Ovary (tissue), 9 donors: Measurements from ENCODE around the gene CRADD. TPM values are rescaled to one million over a fixed set of nuclear protein-coding genes. Genes with fewer than 3 reads are reported as not detected.

Experiments used
- DNase-seq, 5 donors: peaks; one replicate each; pipeline ENCODE4 v3.0.0-alpha.2; 2019 to 2020
- H3K27ac ChIP-seq, 2 donors: fragments of 200-600 bp; one replicate each; pipeline versions ENCODE4 v1.5.1 to v1.8.0; 2019 to 2022
- H3K27me3 ChIP-seq: fragments of 200-600 bp; one replicate; pipeline ENCODE4 v1.8.0; 2022
- H3K36me3 ChIP-seq: fragments of 200-600 bp; sonication (generic); one replicate; pipeline ENCODE4 v1.5.1; 2019
- H3K4me1 ChIP-seq: one replicate; pipeline ENCODE4 v1.8.1; 2013; ENCODE audit warnings: mild to moderate bottlenecking, moderate library complexity; ENCODE audit not compliant: insufficient read depth
- H3K4me3 ChIP-seq: fragments of 200-600 bp; sonication (generic); one replicate; pipeline ENCODE4 v1.5.1; 2017
- H3K9me3 ChIP-seq, 2 donors: fragments of 200-600 bp in 1 of 2; sonication (generic) in 1 of 2; one replicate each; pipeline versions ENCODE4 v1.5.1 to v1.8.1; 2013 to 2019; ENCODE audit warnings: mild to moderate bottlenecking in 1 of 2, moderate library complexity in 1 of 2
- EP300 ChIP-seq: sonication (generic); formaldehyde crosslinking; IDR thresholded peaks from one replicate; pipeline ENCODE4 v1.6.1; 2017; ENCODE audit warnings: antibody characterized with exemption
- POLR2A ChIP-seq: fragments of 450-650 bp; IDR thresholded peaks from one replicate; pipeline ENCODE4 v1.6.1; 2017; ENCODE audit warnings: antibody characterized with exemption, mild to moderate bottlenecking, moderate library complexity
- WGBS, 3 donors: extraction: QIAGEN DNeasy Blood & Tissue Kit in 1 of 3; methylation state at CpG; one replicate each; pipeline versions ENCODE4 v1.1.5 to v1.1.7; 2013 to 2017; 5-methylcytosine and 5-hydroxymethylcytosine counted together
- intact Hi-C, 4 donors: fragments of 100-400 bp; cut with DNase I; formaldehyde crosslinking; loops; one replicate each; pipeline versions ENCODE4 v1.11.0 to v1.15.1; 2022 to 2023
- polyA plus RNA-seq, 2 donors: library from polyadenylated mRNA; stranded (reverse); fragments of 200-250 nt in 1 of 2; fragments of 350-450 nt in 1 of 2; fragmentation: Illumina TruSeq in 1 of 2; extraction: RNeasy Lipid Tissue Mini Kit (QIAGEN cat#74804) in 1 of 2; gene quantifications; one replicate each; pipeline ENCODE4 v1.2.3, GENCODE V29; 2013 to 2014
- total RNA-seq, 7 donors: library from RNA; depleted of rRNA in 2 of 7; stranded (reverse); fragments of >200 nt in 2 of 7; fragmentation: NEBNext Ultra II Directional in 3 of 7; extraction: Animal tissue kit (Norgen Biotek cat#: 25700) in 3 of 7; gene quantifications; one replicate each; pipeline versions ENCODE4 v1.1.0 to v1.2.4, GENCODE V29; 2016 to 2023
- TF ChIP-seq, protein P1 (sequence below), 3 donors: fragments of 450-650 bp in 2 of 3; fragments of 200-600 bp in 1 of 3; IDR thresholded peaks; one replicate each; pipeline versions ENCODE4 v1.5.1 to v1.8.0; 2016 to 2022; ENCODE audit warnings: antibody characterized with exemption in 3 of 3, mild to moderate bottlenecking in 1 of 3
- donor health status: DM: no; HTN: no; CAD: no; lungs with moderate emphysema.
- donor health status: DM: no; HTN: no; CAD: no.
- donor health status: Bipolar disorder and iron deficiency.
- donor health status: DM: yes; HTN: yes; CAD: no.
- donor health status: DM: no; HTN: no; CAD: no.
- donor health status: DM: yes; HTN: yes; CAD: no.

CRADD gene
- total and polyA plus RNA-seq, 9 donors, result 11.4 to 67.8 (median 16.9) TPM

DNA sequence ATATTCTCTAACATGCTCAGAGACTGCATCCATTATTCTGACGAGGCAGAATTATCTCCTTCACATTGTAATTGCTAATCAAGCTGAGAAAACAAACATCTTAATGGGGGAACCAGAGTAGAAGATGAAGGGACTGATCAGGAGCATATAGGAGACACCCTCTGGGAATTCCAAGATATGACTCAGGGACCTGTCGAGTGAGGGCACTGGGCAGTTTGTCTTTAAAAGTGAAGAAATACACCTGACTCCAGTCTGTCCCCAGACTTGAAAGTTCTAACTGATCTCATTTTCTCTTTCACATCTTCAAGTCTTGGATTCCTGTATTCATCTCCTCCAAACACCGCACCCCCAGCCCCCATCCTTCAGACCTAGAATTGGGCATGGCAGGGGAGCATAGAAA, 244.3 kb downstream of the CRADD start:
- 72 to 85% (median 77%) methylated on average over 3 of the region's 3 CpGs for WGBS, 3 donors
- intact Hi-C loops, result no loop called here
- Histone ChIP-seq H3K4me1 (no peaks in the 10 kb centered on the region), H3K9me3 (no peaks in the 10 kb centered on the region), H3K36me3 (no peaks in the 10 kb centered on the region), H3K27ac (no peak overlapping the region), H3K27me3 (no peaks in the 10 kb centered on the region), H3K4me3 (no peak overlapping the region)
- DNase-seq, result no peak
- TF ChIP-seq, protein P1, sequence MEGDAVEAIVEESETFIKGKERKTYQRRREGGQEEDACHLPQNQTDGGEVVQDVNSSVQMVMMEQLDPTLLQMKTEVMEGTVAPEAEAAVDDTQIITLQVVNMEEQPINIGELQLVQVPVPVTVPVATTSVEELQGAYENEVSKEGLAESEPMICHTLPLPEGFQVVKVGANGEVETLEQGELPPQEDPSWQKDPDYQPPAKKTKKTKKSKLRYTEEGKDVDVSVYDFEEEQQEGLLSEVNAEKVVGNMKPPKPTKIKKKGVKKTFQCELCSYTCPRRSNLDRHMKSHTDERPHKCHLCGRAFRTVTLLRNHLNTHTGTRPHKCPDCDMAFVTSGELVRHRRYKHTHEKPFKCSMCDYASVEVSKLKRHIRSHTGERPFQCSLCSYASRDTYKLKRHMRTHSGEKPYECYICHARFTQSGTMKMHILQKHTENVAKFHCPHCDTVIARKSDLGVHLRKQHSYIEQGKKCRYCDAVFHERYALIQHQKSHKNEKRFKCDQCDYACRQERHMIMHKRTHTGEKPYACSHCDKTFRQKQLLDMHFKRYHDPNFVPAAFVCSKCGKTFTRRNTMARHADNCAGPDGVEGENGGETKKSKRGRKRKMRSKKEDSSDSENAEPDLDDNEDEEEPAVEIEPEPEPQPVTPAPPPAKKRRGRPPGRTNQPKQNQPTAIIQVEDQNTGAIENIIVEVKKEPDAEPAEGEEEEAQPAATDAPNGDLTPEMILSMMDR (IDR thresholded peaks at IDR 0.05), result no peak
- TF ChIP-seq POLR2A, result no peak

DNA sequence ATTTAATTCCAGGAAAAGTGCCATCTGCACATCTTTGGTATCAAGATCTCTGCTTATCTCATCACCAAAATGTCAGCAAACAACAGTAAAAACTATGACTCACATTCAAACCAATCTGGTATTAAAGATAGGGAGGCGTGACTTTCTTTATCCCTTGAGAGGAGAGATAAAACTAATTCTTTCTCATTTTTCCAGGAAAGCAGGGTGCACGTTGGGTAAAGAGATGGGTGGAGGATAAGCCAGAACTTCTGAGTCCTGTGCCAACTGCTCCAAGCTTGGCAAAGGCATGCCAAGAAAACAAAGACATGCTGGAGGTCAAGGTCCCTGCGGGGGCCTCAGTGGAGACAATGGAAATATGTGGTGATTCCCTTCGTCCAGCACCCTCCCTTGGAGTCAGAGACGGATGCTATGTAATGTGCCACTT, 245.4 kb downstream of the CRADD start:
- no peak overlapping the region for H3K27ac ChIP-seq
- intact Hi-C loops, result no loop called here
- H3K27me3 ChIP-seq, result no peaks in the 10 kb centered on the region
- H3K36me3 ChIP-seq, result no peaks in the 10 kb centered on the region
- no peaks in the 10 kb centered on the region for H3K4me1 ChIP-seq
- 60 to 67% (median 62%) methylated on average over 5 of the region's 5 CpGs for WGBS, 3 donors
- TF ChIP-seq POLR2A, result no peak
- TF ChIP-seq EP300, result no peak
- TF ChIP-seq, protein P1 (IDR thresholded peaks at IDR 0.05), result no peak
- H3K9me3 ChIP-seq, result no peaks in the 10 kb centered on the region
- no peak overlapping the region for H3K4me3 ChIP-seq
- no peak for DNase-seq

DNA sequence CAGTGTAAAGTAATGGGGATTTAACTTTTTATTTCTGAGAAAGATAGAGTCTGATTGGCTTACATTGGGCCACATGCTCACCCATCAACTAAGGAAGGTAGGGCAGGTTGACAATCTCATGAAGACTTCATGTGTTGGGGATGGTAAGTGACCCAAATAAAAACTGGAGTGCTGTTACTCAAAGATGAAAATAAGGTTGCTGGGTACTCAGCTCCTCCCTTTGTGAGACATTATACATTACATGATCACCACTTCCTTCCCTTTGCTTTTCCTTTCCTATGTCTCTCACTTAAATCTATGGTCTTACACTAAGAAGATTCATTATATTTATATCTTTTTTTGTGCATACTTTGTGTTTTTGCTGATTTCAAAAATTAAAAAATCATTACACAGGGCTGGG, 247.2 kb downstream of the CRADD start:
- TF ChIP-seq EP300, result no peak
- no peak for TF ChIP-seq POLR2A
- TF ChIP-seq, protein P1 (IDR thresholded peaks at IDR 0.05), result no peak
- no peak for DNase-seq
- Histone ChIP-seq H3K27me3 (no peaks in the 10 kb centered on the region), H3K9me3 (no peaks in the 10 kb centered on the region), H3K4me1 (no peaks in the 10 kb centered on the region), H3K4me3 (no peak overlapping the region), H3K27ac (no peak overlapping the region), H3K36me3 (no peaks in the 10 kb centered on the region)
- intact Hi-C loops, result no loop called here

GRCh38 chr12:93925585-93926205, 248.5 kb downstream of the CRADD start:
- Histone ChIP-seq H3K27me3 (no peaks in the 10 kb centered on the region), H3K9me3 (no peaks in the 10 kb centered on the region), H3K36me3 (no peaks in the 10 kb centered on the region), H3K27ac (no peak overlapping the region), H3K4me3 (no peak overlapping the region), H3K4me1 (no peaks in the 10 kb centered on the region)
- no peak for DNase-seq
- 57 to 62% (median 60%) methylated on average over 3 of the region's 3 CpGs for WGBS, 3 donors
- no peak for TF ChIP-seq EP300
- no peak for TF ChIP-seq POLR2A
- TF ChIP-seq, protein P1 (IDR thresholded peaks at IDR 0.05), result no peak
- intact Hi-C loops, result no loop called here
